ENCODE measurements around the gene CKMT1B. TPM values are rescaled to one million over a fixed set of nuclear protein-coding genes. Genes with fewer than 3 reads are reported as not detected.
"Not testable (repeated sequence)": the region's sequence is repeated elsewhere in the genome, so short reads cannot be mapped to it uniquely, and the experiment has no call there.

Gene CKMT1B
- total RNA-seq, 1 donor from 2014 or later, result not detected

DNA sequence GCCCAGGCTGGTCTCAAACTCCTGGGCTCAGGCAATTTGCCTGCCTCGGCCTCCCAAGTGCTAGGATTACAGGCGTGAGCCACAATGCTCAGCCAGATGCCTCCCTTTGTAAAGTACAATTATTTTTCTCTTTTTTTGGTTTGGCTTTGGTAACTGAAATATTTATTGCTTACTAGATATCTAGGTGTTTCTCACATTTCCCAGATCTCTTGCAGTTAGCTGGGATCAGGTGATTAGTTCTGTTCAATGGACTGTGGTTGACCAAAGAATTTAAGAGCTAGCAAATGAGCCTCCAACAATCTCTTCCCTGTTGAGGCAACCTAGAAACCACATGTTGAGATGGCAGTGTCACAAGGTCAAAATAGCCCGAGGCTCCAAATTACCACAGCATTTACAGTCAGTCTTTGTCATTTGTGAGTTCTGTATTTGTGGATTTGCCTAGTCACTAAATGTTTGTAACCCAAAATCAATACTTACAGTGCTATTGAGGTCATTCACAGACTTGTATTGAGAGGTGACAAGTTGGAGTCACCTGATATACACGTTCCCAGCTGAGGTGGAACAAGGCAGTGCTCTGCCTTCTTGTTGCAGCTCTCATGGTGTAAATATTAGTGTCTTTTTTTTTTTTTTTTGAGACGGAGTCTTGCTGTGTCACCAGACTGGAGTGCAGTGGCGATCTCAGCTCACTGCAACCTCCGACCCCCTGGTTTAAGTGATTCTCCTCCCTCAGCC lies 28.4 kb downstream of the CKMT1B start:
- intact Hi-C loops (cut with DNase I); ATAC-seq; DNase-seq (ENCODE audit: low spot score): not testable (repeated sequence)

DNA sequence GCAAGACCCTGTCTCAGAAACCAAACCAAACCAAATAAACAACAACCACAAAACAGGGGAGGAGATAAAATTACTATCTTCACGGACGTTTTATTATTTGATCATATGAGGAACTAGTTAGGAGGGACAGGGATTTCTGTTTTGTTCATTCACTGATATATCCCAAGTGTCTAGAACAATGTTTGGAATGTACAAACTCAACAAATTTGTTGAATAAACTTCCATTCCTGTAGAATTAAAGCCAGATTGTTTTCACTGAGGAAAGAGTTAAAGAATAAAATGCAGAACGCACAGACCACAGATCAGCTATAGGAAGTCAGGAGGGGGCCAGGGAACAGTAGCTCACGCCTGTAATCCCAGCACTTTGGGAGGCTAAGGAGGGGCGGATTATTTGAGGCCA lies 31.3 kb downstream of the CKMT1B start:
- no peak for DNase-seq (ENCODE audit: low spot score)
- intact Hi-C loops (cut with DNase I), result no loop called here
- ATAC-seq, result no peak

DNA sequence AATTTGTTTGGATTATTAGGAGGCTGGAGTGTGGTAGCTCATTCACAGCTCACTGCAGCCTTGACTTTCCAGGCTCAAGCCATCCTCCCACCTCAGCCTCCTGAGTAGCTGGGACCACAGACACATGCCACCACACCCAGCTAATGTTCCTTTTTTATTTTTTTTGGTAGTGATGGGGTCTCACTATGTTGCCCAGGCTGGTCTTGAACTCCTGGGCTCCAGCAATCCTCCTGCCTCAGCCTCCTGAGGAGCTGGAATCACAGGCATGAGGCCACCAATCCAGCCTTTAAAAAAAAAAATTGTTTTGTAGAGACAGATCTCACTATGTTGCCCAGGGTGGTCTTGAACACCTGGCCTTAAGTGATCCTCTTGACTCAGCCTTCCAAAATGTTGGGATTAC lies 33.1 kb downstream of the CKMT1B start:
- DNase-seq (ENCODE audit: low spot score); ATAC-seq; intact Hi-C loops (cut with DNase I): not testable (repeated sequence)

DNA sequence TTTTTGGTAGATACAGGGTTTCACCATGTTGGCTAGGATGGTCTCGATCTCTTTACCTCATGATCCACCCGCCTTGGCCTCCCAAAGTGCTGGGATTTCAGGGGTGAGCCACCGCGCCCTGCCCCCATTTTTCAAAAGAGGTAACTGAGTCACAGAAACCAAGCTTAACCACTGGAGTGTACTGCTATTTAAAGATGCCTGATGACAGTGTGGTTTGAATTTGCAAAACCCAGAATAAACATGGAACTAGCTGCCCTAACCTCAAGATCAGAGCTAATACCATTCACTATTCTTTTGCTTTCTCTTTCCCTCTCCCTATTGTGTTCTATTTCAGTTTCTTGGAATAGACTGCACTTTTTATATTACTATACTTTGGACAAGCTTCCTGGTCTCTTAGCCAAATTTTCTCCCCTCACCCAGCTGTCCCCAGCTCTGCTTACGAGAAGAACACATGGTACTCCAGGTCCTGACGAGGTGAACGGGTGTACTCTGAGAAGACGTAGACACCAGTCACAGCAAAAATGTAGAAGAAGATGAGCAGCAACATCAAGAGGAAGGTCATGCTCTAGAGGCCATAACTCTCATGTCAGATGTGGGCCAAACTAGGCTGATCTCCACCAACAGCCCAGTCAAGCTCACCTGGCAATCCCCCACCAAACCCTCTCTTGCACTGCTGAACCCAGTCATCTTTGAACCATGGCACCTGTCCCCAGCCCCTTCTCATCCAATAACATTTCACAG lies 44.8 kb downstream of the CKMT1B start:
- DNase-seq (ENCODE audit: low spot score); ATAC-seq; intact Hi-C loops (cut with DNase I): not testable (repeated sequence)

Other genes with a start within 250 kb of the CKMT1B start
- 24.5 TPM for gene ZSCAN29, start 223.0 kb upstream of the CKMT1B start, total RNA-seq
- 18.9 TPM for gene TUBGCP4, start 222.9 kb upstream of the CKMT1B start, total RNA-seq
- gene TP53BP1, start 100.9 kb upstream of the CKMT1B start, total RNA-seq, result 60.6 TPM
- gene MAP1A, start 76.4 kb upstream of the CKMT1B start, total RNA-seq, result 32.4 TPM
- 74.8 TPM for gene PPIP5K1, start 3.8 kb upstream of the CKMT1B start, total RNA-seq
- gene STRC, start 24.8 kb downstream of the CKMT1B start, total RNA-seq, result 0.89 TPM
- gene CATSPER2, start 54.8 kb downstream of the CKMT1B start, total RNA-seq, result 12.5 TPM
- gene CKMT1A, start 99.8 kb downstream of the CKMT1B start, total RNA-seq, result 0.36 TPM
- 194 TPM for gene PDIA3, start 152.4 kb downstream of the CKMT1B start, total RNA-seq
- 5.6 TPM for gene ELL3, start 182.9 kb downstream of the CKMT1B start, total RNA-seq
- 656 TPM for gene SERF2, start 198.3 kb downstream of the CKMT1B start, total RNA-seq
- gene SERINC4, start 206.2 kb downstream of the CKMT1B start, total RNA-seq, result 0.31 TPM
- 13.6 TPM for gene HYPK, start 206.6 kb downstream of the CKMT1B start, total RNA-seq
- gene MFAP1, start 230.7 kb downstream of the CKMT1B start, total RNA-seq, result 17.3 TPM
- gene WDR76, start 233.0 kb downstream of the CKMT1B start, total RNA-seq, result 5.1 TPM